ENCODE data around the gene MBD2.

The MBD2 gene

GRCh38 chr18:54240629-54241107, 16.2 kb upstream of the MBD2 start:
- no peaks in the 10 kb centered on the region for H3K79me2 ChIP-seq (ENCODE audit: control insufficient read depth, insufficient read depth, low read length)
- H4K8ac ChIP-seq (ENCODE audit: low read depth, low read length): no peak overlapping the region
- H3K4me1 ChIP-seq (ENCODE audit: control insufficient read depth, low read depth, low read length): no peaks in the 10 kb centered on the region
- no peak overlapping the region for H2BK120ac ChIP-seq (ENCODE audit: low read depth, low read length)
- no peak overlapping the region for H3K27ac ChIP-seq (ENCODE audit: low read depth, low read length)
- H3K9ac ChIP-seq (ENCODE audit: low read length): no peak overlapping the region
- H2BK15ac ChIP-seq (replicated peaks; ENCODE audit: low read depth): no peak overlapping the region
- no peak overlapping the region for H3K4ac ChIP-seq (ENCODE audit: low read depth, low read length)
- no peaks in the 10 kb centered on the region for H3K79me1 ChIP-seq (ENCODE audit: low read length)
- no peak overlapping the region for H3K56ac ChIP-seq (ENCODE audit: low read length)
- no peak for DNase-seq
- no peaks in the 10 kb centered on the region for H3K27me3 ChIP-seq (ENCODE audit: insufficient read depth, low read length, poor library complexity)
- no peak overlapping the region for H2AK5ac ChIP-seq (ENCODE audit: low read length)
- H2BK5ac ChIP-seq (ENCODE audit: low read length): no peak overlapping the region
- no peaks in the 10 kb centered on the region for H3K36me3 ChIP-seq (ENCODE audit: control insufficient read depth, insufficient read depth, low read length)
- H3K18ac ChIP-seq (ENCODE audit: low read length): no peak overlapping the region
- no peak overlapping the region for H3K4me3 ChIP-seq (ENCODE audit: low read length)
- WGBS (ENCODE audit: extremely low coverage, insufficient coverage, low lambda C conversion rate): no CpG with 5 or more reads among the region's 13 CpGs
- H3K4me2 ChIP-seq (ENCODE audit: low read length): no peak overlapping the region
- no peak overlapping the region for H4K5ac ChIP-seq (ENCODE audit: low read length)
- H3K23ac ChIP-seq (ENCODE audit: low read length): no peak overlapping the region

GRCh38 chr18:54239601-54240000, 15.1 kb upstream of the MBD2 start:
- H4K8ac ChIP-seq (ENCODE audit: low read depth, low read length): no peak overlapping the region
- no peak overlapping the region for H3K4me2 ChIP-seq (ENCODE audit: low read length)
- H3K27ac ChIP-seq (ENCODE audit: low read depth, low read length): no peak overlapping the region
- H3K23ac ChIP-seq (ENCODE audit: low read length): no peak overlapping the region
- no peak overlapping the region for H2BK5ac ChIP-seq (ENCODE audit: low read length)
- H3K9ac ChIP-seq (ENCODE audit: low read length): no peak overlapping the region
- no peaks in the 10 kb centered on the region for H3K4me1 ChIP-seq (ENCODE audit: control insufficient read depth, low read depth, low read length)
- H2AK5ac ChIP-seq (ENCODE audit: low read length): no peak overlapping the region
- no peaks in the 10 kb centered on the region for H3K79me2 ChIP-seq (ENCODE audit: control insufficient read depth, insufficient read depth, low read length)
- H3K4ac ChIP-seq (ENCODE audit: low read depth, low read length): no peak overlapping the region
- H3K79me1 ChIP-seq (ENCODE audit: low read length): no peaks in the 10 kb centered on the region
- DNase-seq: no peak
- H2BK15ac ChIP-seq (replicated peaks; ENCODE audit: low read depth): no peak overlapping the region
- H3K18ac ChIP-seq (ENCODE audit: low read length): no peak overlapping the region
- no peak overlapping the region for H3K4me3 ChIP-seq (ENCODE audit: low read length)
- no peak overlapping the region for H4K5ac ChIP-seq (ENCODE audit: low read length)
- H3K27me3 ChIP-seq (ENCODE audit: insufficient read depth, low read length, poor library complexity): no peaks in the 10 kb centered on the region
- no CpG with 5 or more reads among the region's 2 CpGs for WGBS (ENCODE audit: extremely low coverage, insufficient coverage, low lambda C conversion rate)
- H3K56ac ChIP-seq (ENCODE audit: low read length): no peak overlapping the region
- H2BK120ac ChIP-seq (ENCODE audit: low read depth, low read length): no peak overlapping the region
- H3K36me3 ChIP-seq (ENCODE audit: control insufficient read depth, insufficient read depth, low read length): no peaks in the 10 kb centered on the region

- Histone ChIP-seq H3K18ac (ENCODE audit: low read length) (no peak overlapping the region), H3K27ac (ENCODE audit: low read depth, low read length) (no peak overlapping the region), H3K4me3 (ENCODE audit: low read length) (no peak overlapping the region), H4K8ac (ENCODE audit: low read depth, low read length) (no peak overlapping the region), H2BK120ac (ENCODE audit: low read depth, low read length) (no peak overlapping the region), H3K27me3 (ENCODE audit: insufficient read depth, low read length, poor library complexity) (no peaks in the 10 kb centered on the region), H3K4ac (ENCODE audit: low read depth, low read length) (no peak overlapping the region), H3K36me3 (ENCODE audit: control insufficient read depth, insufficient read depth, low read length) (no peaks in the 10 kb centered on the region), H3K4me1 (ENCODE audit: control insufficient read depth, low read depth, low read length) (no peaks in the 10 kb centered on the region), H4K5ac (ENCODE audit: low read length) (no peak overlapping the region), H3K9ac (ENCODE audit: low read length) (no peak overlapping the region), H3K79me2 (ENCODE audit: control insufficient read depth, insufficient read depth, low read length) (no peaks in the 10 kb centered on the region), H2BK15ac (replicated peaks; ENCODE audit: low read depth) (no peak overlapping the region), H3K4me2 (ENCODE audit: low read length) (no peak overlapping the region), H3K56ac (ENCODE audit: low read length) (no peak overlapping the region), H3K23ac (ENCODE audit: low read length) (no peak overlapping the region), H3K79me1 (ENCODE audit: low read length) (no peaks in the 10 kb centered on the region), H2BK5ac (ENCODE audit: low read length) (no peak overlapping the region), H2AK5ac (ENCODE audit: low read length) (no peak overlapping the region)
- DNase-seq: no peak
- WGBS (ENCODE audit: extremely low coverage, insufficient coverage, low lambda C conversion rate): no CpG with 5 or more reads among the region's 2 CpGs
Measured at GRCh38 chr18:54239091-54239490, 14.6 kb upstream of the MBD2 start.

- no peak overlapping the region for H2BK15ac ChIP-seq (replicated peaks; ENCODE audit: low read depth)
- H3K36me3 ChIP-seq (ENCODE audit: control insufficient read depth, insufficient read depth, low read length): no peaks in the 10 kb centered on the region
- H3K9ac ChIP-seq (ENCODE audit: low read length): no peak overlapping the region
- H3K4ac ChIP-seq (ENCODE audit: low read depth, low read length): no peak overlapping the region
- no peaks in the 10 kb centered on the region for H3K27me3 ChIP-seq (ENCODE audit: insufficient read depth, low read length, poor library complexity)
- H3K23ac ChIP-seq (ENCODE audit: low read length): no peak overlapping the region
- no peak overlapping the region for H3K56ac ChIP-seq (ENCODE audit: low read length)
- no peak overlapping the region for H3K27ac ChIP-seq (ENCODE audit: low read depth, low read length)
- no peaks in the 10 kb centered on the region for H3K4me1 ChIP-seq (ENCODE audit: control insufficient read depth, low read depth, low read length)
- H2BK5ac ChIP-seq (ENCODE audit: low read length): no peak overlapping the region
- no CpG with 5 or more reads among the region's 7 CpGs for WGBS (ENCODE audit: extremely low coverage, insufficient coverage, low lambda C conversion rate)
- no peak overlapping the region for H2BK120ac ChIP-seq (ENCODE audit: low read depth, low read length)
- H4K5ac ChIP-seq (ENCODE audit: low read length): no peak overlapping the region
- no peak overlapping the region for H4K8ac ChIP-seq (ENCODE audit: low read depth, low read length)
- no peaks in the 10 kb centered on the region for H3K79me2 ChIP-seq (ENCODE audit: control insufficient read depth, insufficient read depth, low read length)
- no peak overlapping the region for H3K4me3 ChIP-seq (ENCODE audit: low read length)
- H3K4me2 ChIP-seq (ENCODE audit: low read length): no peak overlapping the region
- H3K79me1 ChIP-seq (ENCODE audit: low read length): no peaks in the 10 kb centered on the region
- no peak overlapping the region for H3K18ac ChIP-seq (ENCODE audit: low read length)
- no peak overlapping the region for H2AK5ac ChIP-seq (ENCODE audit: low read length)
- no peak for DNase-seq
Measured at GRCh38 chr18:54238173-54238936, 13.9 kb upstream of the MBD2 start.

GRCh38 chr18:54235871-54236270, 11.4 kb upstream of the MBD2 start:
- Histone ChIP-seq H3K9ac (ENCODE audit: low read length) (no peak overlapping the region), H2BK120ac (ENCODE audit: low read depth, low read length) (no peak overlapping the region), H3K79me1 (ENCODE audit: low read length) (no peaks in the 10 kb centered on the region), H3K18ac (ENCODE audit: low read length) (no peak overlapping the region), H3K27me3 (ENCODE audit: insufficient read depth, low read length, poor library complexity) (no peaks in the 10 kb centered on the region), H3K27ac (ENCODE audit: low read depth, low read length) (no peak overlapping the region), H4K8ac (ENCODE audit: low read depth, low read length) (no peak overlapping the region), H3K4ac (ENCODE audit: low read depth, low read length) (no peak overlapping the region), H3K36me3 (ENCODE audit: control insufficient read depth, insufficient read depth, low read length) (no peaks in the 10 kb centered on the region), H3K4me1 (ENCODE audit: control insufficient read depth, low read depth, low read length) (no peaks in the 10 kb centered on the region), H4K5ac (ENCODE audit: low read length) (no peak overlapping the region), H2AK5ac (ENCODE audit: low read length) (no peak overlapping the region), H2BK5ac (ENCODE audit: low read length) (no peak overlapping the region), H3K56ac (ENCODE audit: low read length) (no peak overlapping the region), H3K4me2 (ENCODE audit: low read length) (no peak overlapping the region), H3K79me2 (ENCODE audit: control insufficient read depth, insufficient read depth, low read length) (no peaks in the 10 kb centered on the region), H3K4me3 (ENCODE audit: low read length) (no peak overlapping the region), H2BK15ac (replicated peaks; ENCODE audit: low read depth) (no peak overlapping the region), H3K23ac (ENCODE audit: low read length) (no peak overlapping the region)
- WGBS (ENCODE audit: extremely low coverage, insufficient coverage, low lambda C conversion rate): no CpG with 5 or more reads among the region's 8 CpGs
- DNase-seq: peak; percentile 88

GRCh38 chr18:54233747-54234146, 9.3 kb upstream of the MBD2 start:
- H3K56ac ChIP-seq (ENCODE audit: low read length): no peak overlapping the region
- H3K4me2 ChIP-seq (ENCODE audit: low read length): no peak overlapping the region
- no peak overlapping the region for H3K4ac ChIP-seq (ENCODE audit: low read depth, low read length)
- H3K4me1 ChIP-seq (ENCODE audit: control insufficient read depth, low read depth, low read length): peaks cover 2% of the 10 kb centered on the region
- H4K5ac ChIP-seq (ENCODE audit: low read length): no peak overlapping the region
- H3K79me2 ChIP-seq (ENCODE audit: control insufficient read depth, insufficient read depth, low read length): no peaks in the 10 kb centered on the region
- H3K27ac ChIP-seq (ENCODE audit: low read depth, low read length): no peak overlapping the region
- no peak overlapping the region for H2BK120ac ChIP-seq (ENCODE audit: low read depth, low read length)
- 100% methylated on average over 2 of the region's 5 CpGs for WGBS (ENCODE audit: extremely low coverage, insufficient coverage, low lambda C conversion rate)
- DNase-seq: no peak
- no peak overlapping the region for H2AK5ac ChIP-seq (ENCODE audit: low read length)
- no peaks in the 10 kb centered on the region for H3K27me3 ChIP-seq (ENCODE audit: insufficient read depth, low read length, poor library complexity)
- no peak overlapping the region for H4K8ac ChIP-seq (ENCODE audit: low read depth, low read length)
- H3K79me1 ChIP-seq (ENCODE audit: low read length): no peaks in the 10 kb centered on the region
- H3K4me3 ChIP-seq (ENCODE audit: low read length): no peak overlapping the region
- H3K23ac ChIP-seq (ENCODE audit: low read length): no peak overlapping the region
- H3K36me3 ChIP-seq (ENCODE audit: control insufficient read depth, insufficient read depth, low read length): no peaks in the 10 kb centered on the region
- H2BK5ac ChIP-seq (ENCODE audit: low read length): no peak overlapping the region
- no peak overlapping the region for H3K18ac ChIP-seq (ENCODE audit: low read length)
- H3K9ac ChIP-seq (ENCODE audit: low read length): no peak overlapping the region
- no peak overlapping the region for H2BK15ac ChIP-seq (replicated peaks; ENCODE audit: low read depth)
